NCI-H748 (cell line): Measurements from ENCODE around the gene ZNF398.
A peak's percentile ranks its signal among the peaks of the same experiment; 100 is the strongest.

Experiments used
- DNase-seq: peaks from one replicate; lab custom pipeline; 2025; ENCODE audit not compliant: unreplicated experiment; lab: John Stamatoyannopoulos, UW

ZNF398 gene

GRCh38 chr7:149147752-149148653 is 750 bp downstream of the ZNF398 start:
- peak; percentile 76 for DNase-seq

GRCh38 chr7:149150981-149151380 is 3.7 kb downstream of the ZNF398 start:
- no peak for DNase-seq

GRCh38 chr7:149153346-149153745 is 6.1 kb downstream of the ZNF398 start:
- DNase-seq = no peak

- DNase-seq = no peak
Observed at GRCh38 chr7:149154056-149154455, 6.8 kb downstream of the ZNF398 start.

- DNase-seq = no peak
Observed at GRCh38 chr7:149156898-149157297, 9.6 kb downstream of the ZNF398 start.

DNA sequence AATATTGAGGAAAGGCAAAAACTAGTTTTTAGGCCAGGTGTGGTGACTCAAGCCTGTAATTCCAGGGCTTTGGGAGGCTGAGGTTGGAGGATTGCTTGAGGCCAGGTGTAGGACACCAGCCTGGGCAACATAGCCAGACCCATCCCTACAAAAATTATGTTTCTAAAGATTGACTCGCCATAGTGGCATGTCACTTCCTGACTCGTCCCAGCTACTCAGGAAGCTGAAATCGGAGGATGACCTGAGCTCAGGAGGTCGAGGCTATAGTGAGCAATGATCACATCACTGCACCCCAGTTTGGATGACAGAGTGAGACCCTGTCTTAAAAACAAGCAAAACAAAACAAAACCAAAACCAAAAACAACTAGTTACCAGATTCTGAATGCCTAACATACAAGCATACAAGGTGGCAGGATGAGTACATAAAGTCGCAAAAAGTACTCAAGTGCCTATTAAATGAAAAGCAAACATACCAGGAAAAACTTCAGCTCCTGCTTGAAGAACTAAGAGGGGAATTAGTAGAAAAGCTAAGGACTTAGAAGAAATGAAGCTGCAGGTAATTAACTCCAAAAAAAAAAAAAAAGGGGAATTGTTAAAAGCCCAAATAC is 14.1 kb downstream of the ZNF398 start:
- no peak for DNase-seq

GRCh38 chr7:149166142-149166541 is 18.9 kb downstream of the ZNF398 start:
- no peak for DNase-seq

DNA sequence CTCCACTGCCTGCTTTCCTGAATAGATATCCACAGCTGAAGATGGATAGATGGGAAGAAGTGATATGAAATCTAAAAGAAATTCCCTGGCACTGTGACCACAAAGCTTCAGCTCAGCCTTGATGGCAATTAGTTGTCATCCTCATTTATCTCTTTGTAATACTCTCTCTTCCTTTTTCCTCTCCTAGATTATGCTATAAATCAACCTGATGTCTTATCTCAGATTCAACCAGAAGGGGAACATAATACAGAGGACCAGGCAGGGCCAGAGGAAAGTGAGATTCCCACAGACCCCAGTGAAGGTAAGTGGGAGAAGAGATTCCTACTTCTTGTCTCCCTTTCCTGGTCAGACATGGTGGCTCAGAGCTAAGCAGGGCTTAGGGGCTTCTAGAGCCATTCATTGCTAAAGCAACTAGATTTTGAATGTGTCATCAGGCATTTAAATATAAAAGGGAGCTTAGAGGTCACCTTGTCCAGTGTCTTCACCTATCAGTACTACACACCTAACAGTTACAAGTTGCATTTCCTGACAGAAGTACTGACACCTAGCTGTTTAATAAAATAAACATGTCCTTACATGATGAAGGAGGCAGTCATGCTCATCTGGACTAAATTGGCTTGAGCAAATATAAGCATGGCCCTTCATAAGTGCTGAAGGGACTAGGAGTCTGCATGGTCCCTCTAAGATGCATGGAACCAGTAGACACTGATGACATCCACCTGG is 19.5 kb downstream of the ZNF398 start:
- no peak for DNase-seq

GRCh38 chr7:149171892-149172533 is 24.8 kb downstream of the ZNF398 start:
- DNase-seq = no peak

GRCh38 chr7:149172534-149172920 is 25.3 kb downstream of the ZNF398 start:
- DNase-seq = no peak

GRCh38 chr7:149175150-149175549 is 27.9 kb downstream of the ZNF398 start:
- DNase-seq = no peak

DNA sequence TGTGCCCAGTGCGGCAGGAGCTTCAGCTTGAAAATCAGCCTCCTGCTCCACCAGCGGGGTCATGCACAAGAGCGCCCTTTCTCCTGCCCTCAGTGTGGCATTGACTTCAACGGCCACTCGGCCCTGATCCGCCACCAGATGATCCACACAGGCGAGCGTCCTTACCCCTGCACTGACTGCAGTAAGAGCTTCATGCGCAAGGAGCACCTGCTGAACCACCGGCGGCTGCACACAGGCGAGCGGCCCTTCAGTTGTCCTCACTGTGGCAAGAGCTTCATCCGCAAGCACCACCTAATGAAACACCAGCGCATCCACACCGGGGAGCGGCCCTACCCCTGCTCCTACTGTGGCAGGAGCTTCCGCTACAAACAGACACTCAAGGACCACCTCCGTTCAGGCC is 32.0 kb downstream of the ZNF398 start:
- DNase-seq = no peak

DNA sequence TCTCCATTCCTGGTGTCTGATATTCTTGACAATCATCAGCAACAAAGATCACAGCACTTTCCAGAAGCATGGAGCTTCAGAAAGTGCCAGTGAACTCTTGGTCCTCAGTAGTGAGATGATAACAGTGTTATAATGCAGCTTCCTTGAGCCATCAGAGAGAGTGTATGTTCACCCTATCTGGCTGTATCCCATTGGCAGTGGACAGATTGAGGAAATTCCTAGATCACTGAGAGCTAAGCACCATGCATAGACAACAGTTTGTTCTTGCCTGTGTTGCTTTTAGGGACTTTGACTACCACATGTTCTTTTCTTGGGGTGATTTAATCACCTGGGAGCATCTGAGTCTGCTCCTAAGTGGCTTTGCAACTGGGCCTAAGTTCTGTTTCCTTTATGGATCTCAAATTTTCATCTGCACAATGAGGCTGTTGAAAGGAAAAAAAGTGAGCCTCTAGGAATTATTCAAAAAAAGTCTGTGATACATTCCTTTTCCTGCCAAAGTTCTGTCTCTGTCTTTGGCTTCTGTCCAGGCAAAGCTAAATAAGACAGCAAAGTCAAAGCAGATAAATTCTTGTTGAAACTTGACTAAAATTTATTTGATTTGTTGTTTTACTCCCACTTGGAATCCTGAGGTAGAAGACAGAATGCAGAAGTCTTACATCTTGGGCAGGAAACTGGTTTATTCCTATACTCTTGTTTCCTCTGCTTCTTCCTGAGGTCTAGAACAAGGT is 33.6 kb downstream of the ZNF398 start:
- no peak for DNase-seq

GRCh38 chr7:149181450-149181790 is 34.2 kb downstream of the ZNF398 start:
- DNase-seq = no peak

GRCh38 chr7:149184274-149184673 is 37.0 kb downstream of the ZNF398 start:
- no peak for DNase-seq

GRCh38 chr7:149188213-149188612 is 41.0 kb downstream of the ZNF398 start:
- no peak for DNase-seq

DNA sequence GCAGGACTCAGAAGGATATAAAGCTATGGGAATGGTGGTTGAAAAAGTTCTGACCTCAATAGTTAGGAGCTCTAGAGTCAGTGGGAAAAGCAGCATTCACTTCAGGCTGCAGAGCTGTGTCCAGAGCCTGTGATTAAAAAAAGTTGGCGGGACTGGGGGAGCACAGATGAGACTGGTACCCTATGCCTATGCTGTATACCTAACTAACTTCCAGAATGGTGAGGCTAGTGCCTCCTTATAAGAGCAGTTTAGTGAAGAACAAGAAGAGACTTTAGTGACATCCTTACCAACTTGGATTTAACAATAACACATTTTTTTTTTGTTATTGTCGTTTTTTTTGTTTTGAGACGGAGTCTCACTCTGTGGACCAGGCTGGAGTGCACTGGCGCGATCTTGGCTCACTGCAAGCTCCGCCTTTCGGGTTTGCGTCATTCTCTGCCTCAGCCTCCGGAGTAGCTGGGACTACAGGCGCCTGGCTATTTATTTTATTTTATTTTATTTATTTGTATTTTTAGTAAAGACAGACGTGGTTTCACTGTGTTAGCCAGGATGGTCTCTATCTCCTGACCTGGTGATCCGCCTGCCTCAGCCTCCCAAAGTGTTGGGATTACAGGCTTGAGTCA is 41.5 kb downstream of the ZNF398 start:
- DNase-seq = peak; percentile 5

GRCh38 chr7:149191851-149192250 is 44.6 kb downstream of the ZNF398 start:
- DNase-seq = no peak

DNA sequence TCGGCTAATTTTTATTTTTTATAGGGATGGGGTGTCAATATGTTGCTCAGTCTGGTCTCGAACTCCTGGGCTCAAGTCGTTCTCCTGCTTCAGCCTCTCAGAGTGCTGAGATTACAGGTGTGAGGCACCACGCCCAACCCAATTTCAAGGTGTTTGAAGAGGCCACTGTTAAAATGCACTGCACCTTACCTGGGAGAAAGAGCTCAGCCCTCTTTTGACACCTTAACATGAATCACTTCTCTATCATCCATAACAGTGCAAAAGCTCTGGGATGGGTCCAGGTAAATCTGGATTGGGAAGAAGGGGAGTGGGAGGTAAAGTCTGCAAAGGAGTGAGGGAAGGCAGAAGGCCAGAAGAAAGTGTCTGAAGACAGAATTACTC is 47.5 kb downstream of the ZNF398 start:
- DNase-seq = peak; percentile 26
